ENCODE results near the gene PIP5KL1.

DNA sequence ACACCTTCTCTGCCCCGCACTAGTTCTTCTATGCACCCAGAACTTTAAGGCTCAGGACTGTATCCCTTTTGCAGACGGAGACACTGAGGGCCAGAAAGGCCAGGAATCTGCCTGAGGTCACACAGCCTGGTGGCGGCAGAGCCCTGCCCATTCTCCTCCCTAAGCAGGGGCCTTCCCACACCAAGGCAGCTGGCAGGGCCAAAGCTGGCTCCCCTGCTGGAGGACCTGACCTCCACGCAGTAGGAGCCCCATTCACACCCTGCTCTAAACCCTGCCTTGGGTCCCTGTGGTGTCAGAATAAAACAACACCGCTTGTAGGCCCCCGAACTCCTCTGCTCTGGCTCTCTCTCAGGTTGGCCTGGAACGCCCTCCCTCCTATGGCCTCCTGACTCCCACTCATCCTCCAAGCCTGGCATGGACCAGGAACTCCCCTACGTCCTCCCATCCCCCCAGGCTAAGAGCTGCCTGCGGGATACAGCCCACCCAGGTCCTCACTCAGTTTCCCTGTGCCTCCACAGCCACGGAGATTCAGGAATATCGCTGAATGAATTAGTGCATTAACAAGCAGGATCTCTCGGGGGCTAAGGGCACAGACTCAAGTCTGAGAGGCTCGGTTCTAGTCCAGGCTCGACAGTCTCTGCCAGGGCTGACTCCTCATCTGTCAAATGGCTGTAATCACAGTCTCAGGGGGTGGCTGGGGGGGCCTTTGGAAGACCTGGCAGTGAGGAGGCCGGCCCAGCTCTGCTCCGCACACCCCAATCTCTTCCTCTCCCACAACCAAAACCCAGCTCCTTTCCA, 34.0 kb downstream of the PIP5KL1 start:
- TF ChIP-seq, protein P1, sequence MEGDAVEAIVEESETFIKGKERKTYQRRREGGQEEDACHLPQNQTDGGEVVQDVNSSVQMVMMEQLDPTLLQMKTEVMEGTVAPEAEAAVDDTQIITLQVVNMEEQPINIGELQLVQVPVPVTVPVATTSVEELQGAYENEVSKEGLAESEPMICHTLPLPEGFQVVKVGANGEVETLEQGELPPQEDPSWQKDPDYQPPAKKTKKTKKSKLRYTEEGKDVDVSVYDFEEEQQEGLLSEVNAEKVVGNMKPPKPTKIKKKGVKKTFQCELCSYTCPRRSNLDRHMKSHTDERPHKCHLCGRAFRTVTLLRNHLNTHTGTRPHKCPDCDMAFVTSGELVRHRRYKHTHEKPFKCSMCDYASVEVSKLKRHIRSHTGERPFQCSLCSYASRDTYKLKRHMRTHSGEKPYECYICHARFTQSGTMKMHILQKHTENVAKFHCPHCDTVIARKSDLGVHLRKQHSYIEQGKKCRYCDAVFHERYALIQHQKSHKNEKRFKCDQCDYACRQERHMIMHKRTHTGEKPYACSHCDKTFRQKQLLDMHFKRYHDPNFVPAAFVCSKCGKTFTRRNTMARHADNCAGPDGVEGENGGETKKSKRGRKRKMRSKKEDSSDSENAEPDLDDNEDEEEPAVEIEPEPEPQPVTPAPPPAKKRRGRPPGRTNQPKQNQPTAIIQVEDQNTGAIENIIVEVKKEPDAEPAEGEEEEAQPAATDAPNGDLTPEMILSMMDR (conservative IDR thresholded peaks at IDR 0.05; ENCODE audit: low read depth, low read length): no peak
- no peak for TF ChIP-seq EZH2 (IDR thresholded peaks at IDR 0.05; ENCODE audit: borderline replicate concordance, low read depth, low read length, poor library complexity, severe bottlenecking)

All from A673 (cell line).